Gastrocnemius medialis (tissue), 4 donors: ENCODE data around the gene SCYL1. TPM values are rescaled to one million over a fixed set of nuclear protein-coding genes. Genes with fewer than 3 reads are reported as not detected.

Experiments used
- ATAC-seq, 2 donors: fragments of 150-250 bp; one replicate each; pipeline ENCODE4 v1.9.1; 2016
- DNase-seq, 2 donors: peaks; one replicate each; pipeline ENCODE4 v3.0.0-alpha.2; 2019
- H3K27ac ChIP-seq, 4 donors: fragments of 200-600 bp; sonication (generic); 1 replicate in 1 of 4; 2 replicates in 3 of 4; pipeline ENCODE4 v1.5.1; 2016 to 2018; ENCODE audit warnings: mild to moderate bottlenecking in 2 of 4, moderate library complexity in 1 of 4
- H3K27me3 ChIP-seq, 3 donors: fragments of 200-600 bp; sonication (generic) in 2 of 3; 1 replicate in 1 of 3; 2 replicates in 2 of 3; pipeline versions ENCODE4 v1.5.1 to v1.6.0; 2016 to 2019; ENCODE audit warnings: mild to moderate bottlenecking in 1 of 3, moderate library complexity in 1 of 3
- H3K36me3 ChIP-seq, 2 donors: fragments of 200-600 bp; sonication (generic) in 1 of 2; one replicate each; pipeline ENCODE4 v1.5.1; 2017 to 2018
- H3K4me1 ChIP-seq, 2 donors: fragments of 200-600 bp; sonication (generic) in 1 of 2; one replicate each; pipeline ENCODE4 v1.5.1; 2016 to 2017; ENCODE audit warnings: mild to moderate bottlenecking in 2 of 2
- H3K4me3 ChIP-seq, 4 donors: fragments of 200-600 bp; sonication (generic) in 3 of 4; 1 replicate in 1 of 4; 2 replicates in 3 of 4; pipeline ENCODE4 v1.5.1; 2016 to 2019; ENCODE audit warnings: mild to moderate bottlenecking in 2 of 4
- H3K9me3 ChIP-seq, 3 donors: fragments of 200-600 bp; sonication (generic) in 2 of 3; 1 replicate in 1 of 3; 2 replicates in 2 of 3; pipeline ENCODE4 v1.5.1; 2016 to 2019
- CTCF ChIP-seq, 5 experiments: fragments of 450-650 bp in 3 of 5; fragments of 200-600 bp in 2 of 5; sonication (generic) in 2 of 5; IDR thresholded peaks in 4 of 5; conservative IDR thresholded peaks in 1 of 5; 1 replicate in 4 of 5; 2 replicates in 1 of 5; pipeline ENCODE4 v1.5.1; 2016 to 2019; ENCODE audit warnings: antibody characterized with exemption in 5 of 5, mild to moderate bottlenecking in 3 of 5, moderate library complexity in 3 of 5
- POLR2A ChIP-seq, 2 donors: fragments of 450-650 bp; IDR thresholded peaks; one replicate each; pipeline ENCODE4 v1.6.1; 2017; ENCODE audit warnings: antibody characterized with exemption in 2 of 2, mild to moderate bottlenecking in 2 of 2, moderate library complexity in 2 of 2
- in situ Hi-C, 4 donors: fragments of 200-750 bp; cut with MboI; loops; one replicate each; pipeline versions ENCODE4 v1.15.0 to v1.8.0; 2017; ENCODE audit warnings: low sequenced_read_pairs in 4 of 4
- intact Hi-C: fragments of 100-400 bp; cut with DNase I; formaldehyde crosslinking; loops from one replicate; pipeline ENCODE4 v1.15.1; 2023; ENCODE audit warnings: low total_unique reads
- total RNA-seq, 4 donors: library from RNA; depleted of rRNA; stranded (reverse); fragments of >200 nt; gene quantifications; one replicate each; pipeline versions ENCODE4 v1.1.0 to v1.2.3, GENCODE V29; 2016

SCYL1 gene
- total RNA-seq, 4 donors from 2014 or later, result 120 to 162 (median 133) TPM

GRCh38 chr11:65493367-65494176 lies 31.3 kb upstream of the SCYL1 start:
- TF ChIP-seq POLR2A (IDR thresholded peaks at IDR 0.05) (peak in 1 of 2 donors; percentile 83), CTCF (IDR thresholded peaks at IDR 0.05 in 4 of 5, conservative IDR thresholded peaks at IDR 0.05 in 1 of 5) (no peak)
- Histone ChIP-seq H3K27ac (peak overlapping the region; percentile 93 to 99 (median 94)), H3K9me3 (no peaks in the 10 kb centered on the region), H3K4me1 (peaks cover 81 to 85% of the 10 kb centered on the region in 2 donors), H3K4me3 (peak overlapping the region; percentile 21 to 33 (median 26)), H3K27me3 (no peaks in the 10 kb centered on the region), H3K36me3 (no peaks in the 10 kb centered on the region)
- DNase-seq (peak; percentile 80 to 96), ATAC-seq (peak; percentile 32 to 47)
- intact Hi-C loops, result no loop called here
- in situ Hi-C loops, result no loop called here

GRCh38 chr11:65496304-65497140 lies 28.4 kb upstream of the SCYL1 start:
- Histone ChIP-seq H3K36me3 (peaks cover 4 to 17% of the 10 kb centered on the region in 2 donors), H3K9me3 (no peaks in the 10 kb centered on the region), H3K4me1 (peaks cover 52 to 56% of the 10 kb centered on the region in 2 donors), H3K27me3 (no peaks in the 10 kb centered on the region), H3K4me3 (peak overlapping the region; percentile 39 to 55 (median 48)), H3K27ac (peak overlapping the region; percentile 93 to 99 (median 94))
- TF ChIP-seq CTCF (IDR thresholded peaks at IDR 0.05 in 4 of 5, conservative IDR thresholded peaks at IDR 0.05 in 1 of 5) (no peak), POLR2A (IDR thresholded peaks at IDR 0.05) (peak in 1 of 2 donors; percentile 68)
- in situ Hi-C loops, result no loop called here
- intact Hi-C loops, result loop anchor here (1.0 to 2.0 kb wide), 3 partner anchors 11 to 74 kb away; partner anchors contain the start of gene NEAT1
- DNase-seq, result peak in 1 of 2 donors; percentile 44
- no peak for ATAC-seq

- in situ Hi-C loops, result no loop called here
- TF ChIP-seq CTCF (IDR thresholded peaks at IDR 0.05 in 4 of 5, conservative IDR thresholded peaks at IDR 0.05 in 1 of 5), result peak in 1 of 5 experiments; percentile 46
- TF ChIP-seq POLR2A (IDR thresholded peaks at IDR 0.05), result peak in 1 of 2 donors; percentile 96
- H3K27me3 ChIP-seq, result no peaks in the 10 kb centered on the region
- peaks cover 43 to 47% of the 10 kb centered on the region in 2 donors for H3K4me1 ChIP-seq
- peak overlapping the region; percentile 81 to 93 (median 91) for H3K4me3 ChIP-seq
- peaks cover 4 to 26% of the 10 kb centered on the region in 2 donors for H3K36me3 ChIP-seq
- peak overlapping the region; percentile 93 to 99 (median 96) for H3K27ac ChIP-seq
- ATAC-seq (peak; percentile 51 to 57), DNase-seq (peak; percentile 98 to 99)
- intact Hi-C loops, result loop anchor here (1.0 to 2.0 kb wide), 3 partner anchors 10 to 75 kb away; partner anchors contain the start of gene NEAT1
- no peaks in the 10 kb centered on the region for H3K9me3 ChIP-seq
Measured at GRCh38 chr11:65497141-65498041, 27.5 kb upstream of the SCYL1 start.
